Measurements from ENCODE around the gene ZNF599.

DNA sequence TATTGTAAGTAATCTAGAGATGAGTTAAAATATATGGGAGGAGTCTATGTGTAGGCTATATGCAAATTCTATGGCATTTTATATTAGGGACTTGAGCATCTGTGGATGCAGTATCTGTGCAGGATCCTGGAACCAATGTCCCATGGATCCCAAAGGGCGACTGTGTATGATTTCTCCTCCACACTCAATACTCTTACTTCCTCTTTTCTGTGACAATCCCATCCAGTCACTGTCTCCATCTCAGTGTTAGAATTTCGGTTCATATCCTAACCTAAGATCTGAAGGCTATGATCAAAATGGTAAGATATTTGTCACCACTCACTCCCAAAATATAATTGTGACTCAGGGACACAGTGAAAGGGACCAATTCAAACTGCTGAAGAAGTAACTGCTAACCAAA lies 15.1 kb upstream of the ZNF599 start:
- TF ChIP-seq, protein P1, sequence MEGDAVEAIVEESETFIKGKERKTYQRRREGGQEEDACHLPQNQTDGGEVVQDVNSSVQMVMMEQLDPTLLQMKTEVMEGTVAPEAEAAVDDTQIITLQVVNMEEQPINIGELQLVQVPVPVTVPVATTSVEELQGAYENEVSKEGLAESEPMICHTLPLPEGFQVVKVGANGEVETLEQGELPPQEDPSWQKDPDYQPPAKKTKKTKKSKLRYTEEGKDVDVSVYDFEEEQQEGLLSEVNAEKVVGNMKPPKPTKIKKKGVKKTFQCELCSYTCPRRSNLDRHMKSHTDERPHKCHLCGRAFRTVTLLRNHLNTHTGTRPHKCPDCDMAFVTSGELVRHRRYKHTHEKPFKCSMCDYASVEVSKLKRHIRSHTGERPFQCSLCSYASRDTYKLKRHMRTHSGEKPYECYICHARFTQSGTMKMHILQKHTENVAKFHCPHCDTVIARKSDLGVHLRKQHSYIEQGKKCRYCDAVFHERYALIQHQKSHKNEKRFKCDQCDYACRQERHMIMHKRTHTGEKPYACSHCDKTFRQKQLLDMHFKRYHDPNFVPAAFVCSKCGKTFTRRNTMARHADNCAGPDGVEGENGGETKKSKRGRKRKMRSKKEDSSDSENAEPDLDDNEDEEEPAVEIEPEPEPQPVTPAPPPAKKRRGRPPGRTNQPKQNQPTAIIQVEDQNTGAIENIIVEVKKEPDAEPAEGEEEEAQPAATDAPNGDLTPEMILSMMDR (IDR thresholded peaks at IDR 0.05): no peak
- no peak for TF ChIP-seq POLR2A (IDR thresholded peaks at IDR 0.05)
